Measurements from ENCODE around the gene CNNM3.

DNA sequence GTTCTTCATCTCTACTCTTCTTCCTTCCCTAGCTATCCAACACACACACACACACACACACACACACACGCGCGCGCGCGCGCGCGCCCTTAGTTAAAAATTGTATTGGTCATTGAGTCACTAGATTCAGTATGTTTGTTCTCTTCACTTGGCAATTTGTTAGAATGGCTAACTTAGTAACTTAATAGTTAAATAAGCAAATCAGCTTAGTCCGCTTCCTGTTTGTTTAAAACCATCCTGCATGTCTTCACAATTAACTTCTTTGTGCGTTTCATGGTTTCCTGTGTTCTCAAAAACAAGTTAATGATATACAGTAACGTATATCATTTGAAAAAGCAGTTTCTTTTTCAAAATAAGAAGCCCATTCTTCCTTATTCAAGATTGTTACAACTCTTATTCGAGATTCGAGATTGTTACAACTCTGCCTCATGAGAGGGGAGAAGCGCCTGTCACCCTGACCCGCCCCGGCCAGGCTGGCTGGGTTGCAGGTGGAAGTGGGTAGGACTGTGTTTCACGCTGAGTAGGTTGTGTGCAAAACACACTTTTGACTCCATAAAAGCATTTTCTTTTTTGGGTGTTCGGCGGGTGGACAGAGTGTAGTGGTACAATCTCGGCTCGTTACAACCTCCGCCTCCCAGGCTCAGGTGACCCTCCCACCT, 9.5 kb upstream of the CNNM3 start:
- no peak for TF ChIP-seq POLR2A (IDR thresholded peaks at IDR 0.05)
- no peak for TF ChIP-seq POLR2AphosphoS5 (IDR thresholded peaks at IDR 0.05)

Measured in prostate gland (tissue), 1 donor.